H1 (cell line): ENCODE measurements around the gene SLAMF1. TPM values are rescaled to one million over a fixed set of nuclear protein-coding genes. Genes with fewer than 3 reads are reported as not detected.

Experiments
- CTCF ChIA-PET: fragments of 300-600 bp; sonication (Branson Sonifier 250); formaldehyde crosslinking; loops from one replicate; lab custom pipeline; 2021; ENCODE audit not compliant: partially characterized antibody; lab: Charles Lee
- POLR2A ChIA-PET: fragments of 300-600 bp; sonication (Branson Sonifier 250); formaldehyde crosslinking; loops from one replicate; lab custom pipeline; 2021; ENCODE audit warnings: inconsistent platforms; ENCODE audit not compliant: partially characterized antibody; lab: Charles Lee
- DNase-seq, 2 experiments: peaks; one replicate each; pipeline versions ENCODE4 v3.0.0 to v3.0.0-alpha.2; 2010 to 2022; ENCODE audit warnings: low spot score in 2 of 2, low read depth in 1 of 2, mixed read lengths in 1 of 2
- FAIRE-seq: peaks from 2 replicates; lab custom pipeline; 2011; peaks lifted over from hg19 to GRCh38; lab: Jason Lieb, UNC
- H2AFZ ChIP-seq: 2 replicates; pipeline ENCODE4 v1.8.1; 2012; ENCODE audit warnings: low read length, inconsistent platforms
- H2AK5ac ChIP-seq: 2 replicates; pipeline ENCODE4 v1.6.1; 2013; ENCODE audit warnings: low read depth, low read length
- H2BK120ac ChIP-seq: replicated peaks from 2 replicates; pipeline ENCODE3; 2013; ENCODE audit warnings: low read depth, low read length, inconsistent platforms
- H2BK12ac ChIP-seq: 2 replicates; pipeline ENCODE4 v1.6.1; 2013; ENCODE audit warnings: low read depth, low read length
- H2BK15ac ChIP-seq: 2 replicates; pipeline ENCODE4 v1.6.1; 2013; ENCODE audit warnings: low read length
- H2BK20ac ChIP-seq: 2 replicates; pipeline ENCODE4 v1.6.1; 2013; ENCODE audit warnings: low read length
- H2BK5ac ChIP-seq: 2 replicates; pipeline ENCODE4 v1.6.1; 2013; ENCODE audit warnings: low read depth, low read length
- H3K14ac ChIP-seq: 2 replicates; pipeline ENCODE4 v1.6.1; 2013; ENCODE audit warnings: inconsistent platforms; ENCODE audit not compliant: insufficient read length
- H3K18ac ChIP-seq: 2 replicates; pipeline ENCODE4 v1.6.1; 2013; ENCODE audit warnings: low read length; ENCODE audit errors: extremely low read depth
- H3K23ac ChIP-seq: 2 replicates; pipeline ENCODE4 v1.6.1; 2013; ENCODE audit warnings: inconsistent platforms; ENCODE audit not compliant: insufficient read length
- H3K23me2 ChIP-seq: 2 replicates; pipeline ENCODE4 v1.6.1; 2013; ENCODE audit warnings: low read depth, low read length
- H3K27ac ChIP-seq: 2 replicates; pipeline ENCODE4 v1.6.1; 2011; ENCODE audit warnings: low read depth, low read length, inconsistent platforms
- H3K27me3 ChIP-seq, 4 experiments: replicated peaks in 1 of 4; 1 replicate in 1 of 4; 2 replicates in 3 of 4; pipeline versions ENCODE4 v1.6.1 to v1.8.1; 2011 to 2013; ENCODE audit warnings: low read length in 3 of 4, mild to moderate bottlenecking in 3 of 4, inconsistent platforms in 2 of 4, mixed read lengths in 2 of 4, moderate library complexity in 1 of 4; ENCODE audit not compliant: control insufficient read depth in 3 of 4, insufficient read depth in 3 of 4; ENCODE audit errors: extremely low read depth in 1 of 4
- H3K36me3 ChIP-seq, 4 experiments: 2 replicates each; pipeline versions ENCODE4 v1.6.1 to v1.8.1; 2011 to 2013; ENCODE audit warnings: mild to moderate bottlenecking in 4 of 4, low read length in 3 of 4, moderate library complexity in 2 of 4, control low read depth in 1 of 4, inconsistent platforms in 1 of 4; ENCODE audit not compliant: insufficient read depth in 4 of 4, control insufficient read depth in 2 of 4
- H3K4ac ChIP-seq: replicated peaks from 2 replicates; pipeline ENCODE3; 2013; ENCODE audit warnings: low read length, low read depth, mixed read lengths, inconsistent platforms; ENCODE audit not compliant: insufficient read length
- H3K4me1 ChIP-seq, 4 experiments: replicated peaks in 1 of 4; 1 replicate in 1 of 4; 2 replicates in 3 of 4; pipeline versions ENCODE4 v1.6.1 to v1.8.1; 2011 to 2013; ENCODE audit warnings: low read length in 3 of 4, inconsistent platforms in 2 of 4, mixed read lengths in 1 of 4; ENCODE audit not compliant: insufficient read depth in 4 of 4, control insufficient read depth in 3 of 4
- H3K4me2 ChIP-seq, 2 experiments: 2 replicates each; pipeline versions ENCODE4 v1.6.1 to v1.8.1; 2011 to 2013; ENCODE audit warnings: low read depth in 2 of 2, low read length in 2 of 2, control low read depth in 1 of 2, inconsistent platforms in 1 of 2, mild to moderate bottlenecking in 1 of 2; ENCODE audit not compliant: insufficient read depth in 1 of 2
- H3K4me3 ChIP-seq, 4 experiments: fragments of 200-600, 300-600 bp in 1 of 4; sonication (generic), shearing (Covaris generic), sonication (Bioruptor Twin) in 1 of 4; 2 replicates each; pipeline versions ENCODE4 v1.5.1 to v1.8.1; 2011 to 2016; ENCODE audit warnings: low read length in 4 of 4, low read depth in 3 of 4, control low read depth in 2 of 4, inconsistent platforms in 2 of 4, mild to moderate bottlenecking in 2 of 4, mixed read lengths in 1 of 4, moderate library complexity in 1 of 4; ENCODE audit not compliant: insufficient read depth in 2 of 4; ENCODE audit errors: extremely low read depth in 1 of 4
- H3K56ac ChIP-seq: replicated peaks from 2 replicates; pipeline ENCODE3; 2013; ENCODE audit warnings: low read depth, mild to moderate bottlenecking, mixed read lengths, low read length, inconsistent platforms; ENCODE audit not compliant: insufficient read length
- H3K79me1 ChIP-seq: 2 replicates; pipeline ENCODE4 v1.6.1; 2013; ENCODE audit warnings: low read depth, low read length, control low read depth
- H3K79me2 ChIP-seq, 2 experiments: 2 replicates each; pipeline versions ENCODE4 v1.6.1 to v1.8.1; 2012 to 2013; ENCODE audit warnings: low read length in 2 of 2, mild to moderate bottlenecking in 2 of 2, inconsistent platforms in 1 of 2; ENCODE audit not compliant: insufficient read depth in 2 of 2, control insufficient read depth in 1 of 2
- H3K9ac ChIP-seq, 4 experiments: replicated peaks in 1 of 4; 1 replicate in 1 of 4; 2 replicates in 3 of 4; pipeline versions ENCODE4 v1.6.1 to v1.8.1; 2011 to 2013; ENCODE audit warnings: low read depth in 3 of 4, low read length in 3 of 4, control low read depth in 2 of 4, mild to moderate bottlenecking in 2 of 4, moderate library complexity in 2 of 4, inconsistent platforms in 1 of 4; ENCODE audit errors: extremely low read depth in 1 of 4
- H3K9me3 ChIP-seq, 2 experiments: 2 replicates each; pipeline versions ENCODE4 v1.6.1 to v1.8.1; 2012 to 2013; ENCODE audit warnings: mild to moderate bottlenecking in 2 of 2, moderate library complexity in 2 of 2, control low read depth in 1 of 2, inconsistent platforms in 1 of 2, low read depth in 1 of 2, low read length in 1 of 2, mixed read lengths in 1 of 2; ENCODE audit not compliant: insufficient read depth in 2 of 2
- H4K20me1 ChIP-seq, 2 experiments: replicated peaks in 1 of 2; 2 replicates each; pipeline versions ENCODE3 to v1.8.1; 2011 to 2013; ENCODE audit warnings: inconsistent platforms in 2 of 2, low read length in 2 of 2, mild to moderate bottlenecking in 1 of 2; ENCODE audit not compliant: insufficient read depth in 2 of 2, control insufficient read depth in 1 of 2
- H4K5ac ChIP-seq: 2 replicates; pipeline ENCODE4 v1.6.1; 2013; ENCODE audit warnings: low read length, low read depth, mixed read lengths, inconsistent platforms; ENCODE audit not compliant: insufficient read length
- H4K8ac ChIP-seq: 2 replicates; pipeline ENCODE4 v1.8.0; 2013; ENCODE audit warnings: mild to moderate bottlenecking, moderate library complexity, low read length, inconsistent platforms; ENCODE audit not compliant: insufficient read depth; ENCODE audit errors: extremely low read depth
- H4K91ac ChIP-seq: replicated peaks from 2 replicates; pipeline ENCODE3; 2013; ENCODE audit warnings: low read length, mixed read lengths, inconsistent platforms; ENCODE audit not compliant: insufficient read length
- NRF1 ChIP-seq: IDR thresholded peaks from 2 replicates; pipeline ENCODE4 v1.6.1; 2011; ENCODE audit warnings: mild to moderate bottlenecking, low read depth, low read length, improper control_type of control experiment
- RXRA ChIP-seq: IDR thresholded peaks from 2 replicates; pipeline ENCODE4 v1.6.1; 2011; ENCODE audit warnings: low read depth, mild to moderate bottlenecking, low read length, moderate library complexity; ENCODE audit not compliant: insufficient read depth
- WGBS, 2 experiments: shearing (Covaris generic) in 1 of 2; methylation state at CpG; one replicate each; pipeline versions ENCODE4 v1.1.6 to v1.1.7; 2013 to 2015; ENCODE audit warnings: low lambda C conversion rate in 2 of 2, mixed read lengths in 2 of 2, inconsistent platforms in 1 of 2, low coverage in 1 of 2, missing lambda C conversion rate in 1 of 2; ENCODE audit not compliant: insufficient replicate concordance in 2 of 2, insufficient coverage in 1 of 2, insufficient read length in 1 of 2; ENCODE audit errors: extremely low coverage in 1 of 2, missing lambda C conversion rate in 1 of 2; 5-methylcytosine and 5-hydroxymethylcytosine counted together
- polyA plus RNA-seq, 7 experiments: library from polyadenylated mRNA; depleted of rRNA in 3 of 7; stranded (reverse) in 5 of 7; unstranded in 2 of 7; fragments of >200 nt in 5 of 7; fragments of 200-250 nt in 2 of 7; gene quantifications; 1 replicate in 5 of 7; 2 replicates in 1 of 7; 4 replicates in 1 of 7; pipeline versions ENCODE4 v1.2.1 to v1.2.3, GENCODE V29; 2011 to 2013; ENCODE audit warnings: missing spikeins in 2 of 7, mixed read lengths in 2 of 7
- total RNA-seq: library from RNA; stranded (reverse); fragmentation: NEBNext Ultra II Directional; extraction: Animal tissue kit (Norgen Biotek cat#: 25700); gene quantifications from 2 replicates; pipeline ENCODE4 v1.2.1, GENCODE V29; 2021

SLAMF1 gene
- total and polyA plus RNA-seq, 2 of the 8 experiments (the other 6 are each of a cell fraction or from before 2014, with no cell fraction given), result not detected

GRCh38 chr1:160621633-160622413 lies 25.0 kb downstream of the SLAMF1 start:
- no peaks in the 10 kb centered on the region for H4K20me1 ChIP-seq
- CTCF ChIA-PET, result interaction anchor here (1.1 to 2.7 kb wide), 3 partner anchors 11 to 17 kb away, joined by 4 to 9 read pairs (median 4); no protein-coding TSS in a partner anchor
- TF ChIP-seq NRF1 (no peak), RXRA (no peak)
- TF ChIP-seq, all 59 proteins: peak for 0
- no peak overlapping the region for H2BK15ac ChIP-seq
- DNase-seq (no peak), FAIRE-seq (peak; percentile 24)
- H3K9ac ChIP-seq, result no peak overlapping the region
- H2AK5ac ChIP-seq, result no peak overlapping the region
- no peak overlapping the region for H2BK120ac ChIP-seq
- H3K4me2 ChIP-seq, result no peak overlapping the region
- WGBS, 2 experiments, result 80% methylated on average over 8 of the region's 8 CpGs; no CpG with 5 or more reads in 1 of the 2 experiments
- POLR2A ChIA-PET, result no interaction called here
- H2BK12ac ChIP-seq, result 0 out of 2 replicates have a peak overlapping the region, but pooled peaks have one; percentile 32
- H3K4me1 ChIP-seq, result no peaks in the 10 kb centered on the region; a peak in 1 of 7 replicates
- H3K18ac ChIP-seq, result no peak overlapping the region
- peak overlapping the region; percentile 45; the same call in 1 of the 2 replicates for H2AFZ ChIP-seq
- H3K23me2 ChIP-seq, result no peaks in the 10 kb centered on the region; the same call in 1 of the 2 replicates
- no peak overlapping the region for H2BK5ac ChIP-seq
- H3K4me3 ChIP-seq, result no peak overlapping the region
- H4K5ac ChIP-seq, result no peak overlapping the region
- no peak overlapping the region for H3K56ac ChIP-seq
- no peak overlapping the region for H2BK20ac ChIP-seq
- H3K23ac ChIP-seq, result no peak overlapping the region
- H3K14ac ChIP-seq, result no peak overlapping the region
- no peaks in the 10 kb centered on the region for H3K79me1 ChIP-seq
- H3K27me3 ChIP-seq, result no peaks in the 10 kb centered on the region
- H4K8ac ChIP-seq, result no peak overlapping the region; the same call in 1 of the 2 replicates
- H3K9me3 ChIP-seq, result no peaks in the 10 kb centered on the region
- no peaks in the 10 kb centered on the region for H3K79me2 ChIP-seq
- H3K4ac ChIP-seq, result no peak overlapping the region
- no peaks in the 10 kb centered on the region for H3K36me3 ChIP-seq
- H3K27ac ChIP-seq, result no peak overlapping the region
- H4K91ac ChIP-seq, result no peak overlapping the region
